A549 treated with Mapracorat at 1 μM for 4 hours (cell line): ENCODE data around the gene ZBTB49. TPM values are rescaled to one million over a fixed set of nuclear protein-coding genes. Genes with fewer than 3 reads are reported as not detected.

Experiments used
- total RNA-seq: library from RNA; stranded (reverse); fragments of 200-300 nt; extraction: Qiagen RNA extraction; gene quantifications from 5 replicates; pipeline ENCODE4 v1.2.3, GENCODE V29; 2022

The ZBTB49 gene, protein sequence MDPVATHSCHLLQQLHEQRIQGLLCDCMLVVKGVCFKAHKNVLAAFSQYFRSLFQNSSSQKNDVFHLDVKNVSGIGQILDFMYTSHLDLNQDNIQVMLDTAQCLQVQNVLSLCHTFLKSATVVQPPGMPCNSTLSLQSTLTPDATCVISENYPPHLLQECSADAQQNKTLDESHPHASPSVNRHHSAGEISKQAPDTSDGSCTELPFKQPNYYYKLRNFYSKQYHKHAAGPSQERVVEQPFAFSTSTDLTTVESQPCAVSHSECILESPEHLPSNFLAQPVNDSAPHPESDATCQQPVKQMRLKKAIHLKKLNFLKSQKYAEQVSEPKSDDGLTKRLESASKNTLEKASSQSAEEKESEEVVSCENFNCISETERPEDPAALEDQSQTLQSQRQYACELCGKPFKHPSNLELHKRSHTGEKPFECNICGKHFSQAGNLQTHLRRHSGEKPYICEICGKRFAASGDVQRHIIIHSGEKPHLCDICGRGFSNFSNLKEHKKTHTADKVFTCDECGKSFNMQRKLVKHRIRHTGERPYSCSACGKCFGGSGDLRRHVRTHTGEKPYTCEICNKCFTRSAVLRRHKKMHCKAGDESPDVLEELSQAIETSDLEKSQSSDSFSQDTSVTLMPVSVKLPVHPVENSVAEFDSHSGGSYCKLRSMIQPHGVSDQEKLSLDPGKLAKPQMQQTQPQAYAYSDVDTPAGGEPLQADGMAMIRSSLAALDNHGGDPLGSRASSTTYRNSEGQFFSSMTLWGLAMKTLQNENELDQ
- total RNA-seq: 2.3 to 2.7 TPM (median 2.5 TPM) in 5 replicates

DNA sequence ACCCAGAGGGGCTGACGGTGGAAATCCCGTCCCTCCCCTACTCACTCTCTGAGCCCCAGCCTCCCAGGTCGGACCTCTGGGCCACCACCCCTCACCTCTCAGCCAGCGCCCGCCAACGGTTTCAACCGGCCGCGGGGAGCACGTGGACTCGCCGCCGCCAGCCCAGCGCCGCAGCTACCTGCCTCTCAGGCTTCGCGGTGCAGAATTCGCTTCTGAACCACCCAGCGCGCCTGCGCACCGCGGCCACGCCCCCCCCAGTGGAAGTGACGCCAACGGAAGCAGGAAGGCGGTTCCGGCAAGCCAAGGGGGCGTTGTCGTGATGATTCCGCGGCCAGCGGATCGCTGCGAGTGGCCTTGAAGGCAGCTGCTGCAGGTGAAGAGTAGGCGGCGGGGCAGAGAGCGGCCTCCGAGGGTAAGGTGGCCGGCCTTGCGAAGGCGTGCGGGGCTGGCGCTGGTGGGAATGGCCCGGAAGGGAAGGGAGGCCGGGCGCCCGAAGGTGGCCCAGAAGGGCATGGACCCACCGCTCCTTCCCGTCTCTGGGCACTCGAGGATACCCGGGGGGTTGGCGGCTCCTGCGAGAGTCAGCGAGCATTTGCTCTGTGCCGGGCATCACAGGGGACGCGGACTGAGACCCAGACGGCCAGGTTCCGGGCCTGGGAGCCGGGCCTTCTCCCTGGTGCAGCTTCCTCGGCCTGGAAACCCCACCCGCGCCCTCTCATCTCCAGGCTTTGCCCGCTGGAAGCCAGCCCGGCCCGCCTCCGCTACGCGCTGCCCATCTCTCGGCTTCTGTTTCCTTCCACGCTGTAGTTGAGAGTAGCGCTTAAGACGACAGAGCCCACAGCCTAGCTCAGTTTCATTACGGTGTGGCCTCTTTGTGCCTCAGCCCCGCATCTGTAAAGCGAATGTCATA, at the start of gene ZBTB49, which contains the start of gene LYAR:
Gene ZBTB49, plus strand, starts transcription at position 311 of the 910 bp plus-strand sequence. CDS start 9,695 bp downstream, outside the sequence.
Gene LYAR, minus strand, starts transcription at position 214 of the 910 bp plus-strand sequence. CDS start 6,412 bp downstream, outside the sequence.

DNA sequence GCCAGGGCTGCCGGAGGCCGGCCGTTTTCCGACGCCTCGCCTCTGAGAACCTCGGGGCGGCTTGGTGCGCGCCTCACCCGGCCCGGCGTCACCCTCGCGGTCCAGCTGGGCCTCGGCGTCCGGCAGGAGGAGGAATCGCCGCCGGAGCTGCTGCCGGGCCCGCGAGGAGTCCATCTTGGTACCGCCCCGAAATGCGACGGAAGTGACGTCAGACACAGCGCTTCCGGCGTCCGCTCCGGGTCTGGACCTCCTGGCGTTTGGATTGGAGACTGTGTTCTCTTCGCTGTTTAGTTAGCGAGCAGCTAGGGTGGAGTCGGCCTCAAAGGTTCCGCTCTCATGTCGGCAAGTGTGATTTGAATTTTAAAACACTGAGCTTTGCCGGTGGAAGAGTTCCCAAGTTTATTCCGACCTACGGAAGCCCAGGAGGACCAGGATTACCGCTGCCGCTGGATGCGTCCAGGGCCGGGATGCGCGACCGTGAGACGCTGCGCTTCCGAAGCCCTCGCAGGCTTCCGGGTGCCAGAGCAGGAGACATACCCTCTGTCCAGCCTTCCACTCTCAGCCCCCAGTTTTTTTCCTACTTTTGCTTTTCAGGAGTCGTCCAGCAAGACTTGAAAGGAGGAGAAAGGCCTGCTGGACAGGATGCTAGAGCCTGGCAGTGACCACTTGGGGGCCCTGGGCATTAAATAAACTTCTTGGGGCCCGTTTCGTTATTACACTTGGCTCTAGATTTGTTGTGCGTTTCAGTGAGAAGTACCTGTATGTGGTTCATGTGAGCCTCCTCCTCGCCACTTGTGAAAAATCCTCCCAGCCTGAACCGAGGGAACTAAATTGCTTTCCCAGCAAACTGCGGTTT, 41.8 kb upstream of the ZBTB49 start, which contains the start of gene TMEM128:
Gene TMEM128, minus strand, starts transcription at position 195 of the 856 bp plus-strand sequence. Its CDS starts 21 bp downstream, at position 174.

Other genes starting within 250 kb of the ZBTB49 start
- gene OTOP1, start 63.3 kb upstream of the ZBTB49 start, total RNA-seq: not detected in 5 replicates
- 9.8 to 12.6 TPM (median 11.1 TPM) in 5 replicates for gene TMEM128, start 42.0 kb upstream of the ZBTB49 start, total RNA-seq
- 25.9 to 33.7 TPM (median 28.1 TPM) in 5 replicates for gene LYAR, start 97 bp upstream of the ZBTB49 start, total RNA-seq
- gene NSG1, start 96.9 kb downstream of the ZBTB49 start, total RNA-seq: 7.1 to 9.4 TPM (median 8.5 TPM) in 5 replicates